CD4-positive, alpha-beta T cell treated with Interleukin-4 for 1 hour (primary cell): ENCODE results near the gene TMPRSS6.

Experiments used
- DNase-seq, 2 donors: peaks; one replicate each; pipeline ENCODE4 v3.0.0-alpha.2; 2020 to 2022

Gene TMPRSS6

GRCh38 chr22:37109242-37109917 is at the start of gene TMPRSS6:
Gene TMPRSS6 (minus strand): TSS chr22:37109713. CDS start chr22:37103417, 6,296 bp downstream.
- no peak for DNase-seq

- no peak for DNase-seq
Measured at GRCh38 chr22:37158963-37159290, 49.4 kb upstream of the TMPRSS6 start.

GRCh38 chr22:37157516-37158285 is 48.2 kb upstream of the TMPRSS6 start:
- DNase-seq = no peak

- DNase-seq = no peak
Measured at GRCh38 chr22:37156686-37157435, 47.3 kb upstream of the TMPRSS6 start.

GRCh38 chr22:37155971-37156370 is 46.5 kb upstream of the TMPRSS6 start:
- DNase-seq = no peak

GRCh38 chr22:37154925-37155712 is 45.6 kb upstream of the TMPRSS6 start:
- no peak for DNase-seq

- DNase-seq = no peak
Measured at GRCh38 chr22:37153901-37154300, 44.4 kb upstream of the TMPRSS6 start.

GRCh38 chr22:37151401-37151800 is 41.9 kb upstream of the TMPRSS6 start:
- DNase-seq = no peak

- DNase-seq = no peak
Measured at GRCh38 chr22:37150701-37151100, 41.2 kb upstream of the TMPRSS6 start.

GRCh38 chr22:37148742-37149665 is 39.5 kb upstream of the TMPRSS6 start:
- DNase-seq = no peak

- peak in 1 of 2 donors; percentile 53 for DNase-seq
Measured at GRCh38 chr22:37148031-37148651, 38.6 kb upstream of the TMPRSS6 start.

GRCh38 chr22:37147186-37147990 is 37.9 kb upstream of the TMPRSS6 start:
- no peak for DNase-seq

- DNase-seq = no peak
Measured at GRCh38 chr22:37146507-37147180, 37.1 kb upstream of the TMPRSS6 start.

GRCh38 chr22:37146051-37146385 is 36.5 kb upstream of the TMPRSS6 start:
- no peak for DNase-seq

- no peak for DNase-seq
Measured at GRCh38 chr22:37145180-37146050, 35.9 kb upstream of the TMPRSS6 start.

- no peak for DNase-seq
Measured at GRCh38 chr22:37144180-37144554, 34.7 kb upstream of the TMPRSS6 start.

- DNase-seq = no peak
Measured at GRCh38 chr22:37141971-37142370, 32.5 kb upstream of the TMPRSS6 start.

- DNase-seq = no peak
Measured at GRCh38 chr22:37141476-37141875, 32.0 kb upstream of the TMPRSS6 start.
